Activated CD4-positive, alpha-beta memory T cell treated with anti-CD3 and anti-CD28 coated beads for 36 hours (primary cell): ENCODE data around the gene TAMALIN. TPM values are rescaled to one million over a fixed set of nuclear protein-coding genes. Genes with fewer than 3 reads are reported as not detected.

Experiments used
- CTCF ChIA-PET: fragments of 350-600 bp; sonication (Branson Sonifier 250); formaldehyde crosslinking; loops from one replicate; lab custom pipeline; 2021; ENCODE audit warnings: antibody characterized with exemption, inconsistent platforms; lab: Charles Lee
- POLR2A ChIA-PET: fragments of 350-600 bp; sonication (Branson Sonifier 250); formaldehyde crosslinking; loops from one replicate; lab custom pipeline; 2021; ENCODE audit warnings: antibody characterized with exemption; lab: Charles Lee
- DNase-seq: peaks from one replicate; pipeline ENCODE4 v3.0.0-alpha.2; 2020
- H3K27ac Mint-ChIP-seq: one replicate; pipeline ENCODE4 v1.8.0; 2021; ENCODE audit warnings: mixed read lengths
- H3K27me3 Mint-ChIP-seq: one replicate; pipeline ENCODE4 v1.8.0; 2021; ENCODE audit warnings: mixed read lengths
- H3K36me3 Mint-ChIP-seq: one replicate; pipeline ENCODE4 v1.8.0; 2021; ENCODE audit warnings: mixed read lengths
- H3K4me1 Mint-ChIP-seq: one replicate; pipeline ENCODE4 v1.8.0; 2021; ENCODE audit warnings: low read depth, mixed read lengths
- H3K4me3 Mint-ChIP-seq: one replicate; pipeline ENCODE4 v1.8.0; 2021; ENCODE audit warnings: mild to moderate bottlenecking, mixed read lengths
- H3K9me3 Mint-ChIP-seq: one replicate; pipeline ENCODE4 v1.8.0; 2021; ENCODE audit warnings: mixed read lengths
- intact Hi-C: fragments of 100-400 bp; cut with micrococcal nuclease; formaldehyde crosslinking; loops from one replicate; pipeline ENCODE4 v1.15.1; 2023
- total RNA-seq, 2 experiments: library from RNA; stranded (reverse); gene quantifications; one replicate each; pipeline ENCODE4 v1.2.3, GENCODE V29; 2021

TAMALIN gene
- total RNA-seq, 2 experiments from 2014 or later: 15.1 to 18.7 TPM

DNA sequence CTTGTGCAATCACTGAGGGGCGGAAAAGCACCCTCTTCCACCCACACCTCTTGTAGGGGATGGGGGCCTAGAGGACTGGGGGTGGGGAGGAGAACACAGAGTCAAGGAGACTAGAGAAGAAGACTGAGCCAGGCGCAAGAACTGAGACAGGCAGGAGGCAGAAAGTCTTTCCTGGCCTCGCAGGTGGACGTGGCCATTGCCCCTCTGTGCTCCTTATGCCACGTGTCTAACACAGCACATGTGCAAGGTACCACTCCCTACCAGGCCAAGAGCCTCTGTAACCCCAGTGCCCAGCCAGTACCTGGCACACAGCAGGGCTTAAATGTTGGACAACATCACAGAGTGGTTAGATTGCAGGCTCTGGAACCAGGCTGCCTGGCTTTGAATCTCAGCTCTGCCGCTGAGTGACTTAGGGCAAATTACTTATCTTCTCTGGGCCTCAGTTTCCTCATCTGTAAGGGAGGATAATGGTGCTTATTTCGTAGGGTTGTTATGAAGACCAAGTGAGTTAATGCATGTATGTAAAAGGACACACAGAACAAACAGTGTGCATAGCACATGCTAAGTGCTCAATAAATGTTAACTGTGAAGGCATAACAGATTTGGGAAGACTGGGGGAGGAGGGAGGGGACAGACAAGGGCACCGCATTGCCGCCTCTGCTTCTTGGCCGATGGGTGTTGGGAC is 1.4 kb upstream of the TAMALIN start:
- H3K9me3 Mint-ChIP-seq: no peaks in the 10 kb centered on the region
- no peak overlapping the region for H3K4me3 Mint-ChIP-seq
- H3K27ac Mint-ChIP-seq: no peak overlapping the region
- DNase-seq: no peak
- H3K4me1 Mint-ChIP-seq: peaks cover 14% of the 10 kb centered on the region
- no peaks in the 10 kb centered on the region for H3K36me3 Mint-ChIP-seq
- POLR2A ChIA-PET: interaction anchor here (2.9 kb wide), 1 partner anchor 18 kb away, joined by 28 read pairs; no protein-coding TSS in a partner anchor
- CTCF ChIA-PET: interaction anchor here (0.5 to 8.8 kb wide), 7 partner anchors 10 to 80 kb away, joined by 3 to 168 read pairs (median 7); no protein-coding TSS in a partner anchor
- intact Hi-C loops: loop anchor here (1.0 kb wide), 1 partner anchor 12 kb away; no protein-coding TSS in a partner anchor
- H3K27me3 Mint-ChIP-seq: peaks cover 2% of the 10 kb centered on the region

DNA sequence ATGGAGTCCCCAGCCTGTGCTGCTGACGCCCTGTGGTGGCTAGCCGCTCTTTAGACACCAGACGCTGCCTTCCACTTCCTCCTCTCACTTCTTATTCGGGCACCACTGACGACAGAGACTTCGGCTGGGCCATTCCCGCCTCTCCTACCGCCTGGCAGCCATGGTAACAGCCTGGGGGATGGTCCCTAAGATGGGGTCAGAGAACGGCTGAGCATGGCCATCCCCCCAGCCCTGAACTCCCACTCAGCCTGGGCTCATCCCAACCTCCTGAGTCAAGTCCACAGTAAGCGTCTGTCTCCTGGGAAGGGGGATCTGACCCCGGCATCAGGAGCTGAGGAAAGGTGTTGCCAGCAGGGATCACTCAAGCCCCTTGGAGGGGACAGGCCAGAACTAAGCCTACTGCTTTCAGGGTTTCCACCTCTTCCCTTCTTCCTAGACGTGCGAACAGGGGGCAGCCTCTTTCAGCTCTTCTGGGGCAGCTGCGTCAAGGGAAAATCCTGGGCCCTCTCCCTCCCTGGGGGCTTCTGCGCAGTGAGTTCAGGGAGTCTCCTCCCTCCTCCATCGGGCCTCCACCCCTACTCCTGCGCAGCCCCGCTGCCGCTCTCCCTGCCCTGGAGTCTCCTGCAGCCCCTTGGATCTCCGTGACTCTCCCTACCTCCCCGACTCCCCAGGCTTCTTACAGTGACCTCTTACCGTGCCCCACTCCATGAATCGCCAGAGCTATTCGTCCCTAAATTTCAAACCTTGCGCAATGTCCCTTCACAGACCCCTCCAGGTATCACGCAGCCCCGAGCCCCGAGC is 643 bp upstream of the TAMALIN start:
- H3K4me3 Mint-ChIP-seq: peak overlapping the region; percentile 71
- peaks cover 14% of the 10 kb centered on the region for H3K4me1 Mint-ChIP-seq
- peaks cover 2% of the 10 kb centered on the region for H3K27me3 Mint-ChIP-seq
- DNase-seq: no peak
- H3K9me3 Mint-ChIP-seq: no peaks in the 10 kb centered on the region
- intact Hi-C loops: loop anchor here (1.0 kb wide), 1 partner anchor 13 kb away; no protein-coding TSS in a partner anchor
- CTCF ChIA-PET: interaction anchor here (0.5 to 8.8 kb wide), 7 partner anchors 10 to 185 kb away, joined by 3 to 168 read pairs (median 5); no protein-coding TSS in a partner anchor
- POLR2A ChIA-PET: interaction anchor here (0.9 to 2.9 kb wide), 5 partner anchors 13 to 45 kb away, joined by 3 to 28 read pairs (median 3); partner anchors contain the start of gene NR4A1
- H3K36me3 Mint-ChIP-seq: peaks cover 6% of the 10 kb centered on the region
- H3K27ac Mint-ChIP-seq: peak overlapping the region; percentile 28

DNA sequence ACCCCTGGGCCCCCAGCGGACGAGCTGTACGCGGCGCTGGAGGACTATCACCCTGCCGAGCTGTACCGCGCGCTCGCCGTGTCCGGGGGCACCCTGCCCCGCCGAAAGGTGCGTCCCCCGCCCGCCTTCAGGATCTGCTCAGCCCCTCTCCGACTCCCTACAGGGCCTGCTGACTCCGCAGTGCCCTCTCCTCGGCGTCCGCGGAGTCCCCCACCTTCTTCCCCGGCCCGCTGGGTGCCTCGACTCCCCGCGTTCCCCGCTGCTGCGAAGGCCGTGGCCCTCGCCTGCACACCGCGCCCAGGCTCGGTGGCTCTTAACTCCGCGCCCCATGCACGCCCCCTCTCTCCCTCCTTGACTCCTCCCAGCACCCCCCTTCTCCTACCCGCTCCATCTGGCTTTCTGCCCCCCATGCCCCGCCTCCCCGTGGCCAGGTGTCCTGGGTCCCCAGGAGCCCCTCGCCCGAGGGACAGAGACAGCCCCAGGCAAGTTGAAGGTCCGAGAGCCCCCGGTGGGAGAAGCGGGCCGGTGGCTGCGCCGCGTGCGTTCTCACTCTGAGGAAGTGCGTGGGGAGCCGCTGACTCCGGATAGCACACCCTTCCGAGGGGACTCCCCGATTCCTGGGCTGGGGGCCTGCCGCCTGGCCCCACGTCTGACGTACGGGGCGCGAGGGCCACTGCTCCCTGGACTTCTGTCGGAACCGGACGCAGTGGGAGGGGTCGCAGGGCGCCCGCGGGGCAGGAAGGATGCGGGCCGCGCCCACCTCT is 594 bp downstream of the TAMALIN start:
- DNase-seq: peak; percentile 62
- peaks cover 14% of the 10 kb centered on the region for H3K4me1 Mint-ChIP-seq
- CTCF ChIA-PET: interaction anchor here (0.9 to 8.8 kb wide), 9 partner anchors 13 to 132 kb away, joined by 3 to 168 read pairs (median 4); no protein-coding TSS in a partner anchor
- H3K27ac Mint-ChIP-seq: peak overlapping the region; percentile 40
- H3K36me3 Mint-ChIP-seq: peaks cover 8% of the 10 kb centered on the region
- peak overlapping the region; percentile 83 for H3K4me3 Mint-ChIP-seq
- H3K27me3 Mint-ChIP-seq: peaks cover 2% of the 10 kb centered on the region
- POLR2A ChIA-PET: interaction anchor here (0.9 to 2.9 kb wide), 6 partner anchors 13 to 63 kb away, joined by 3 to 28 read pairs (median 4); partner anchors contain the start of genes ATG101 and NR4A1
- H3K9me3 Mint-ChIP-seq: no peaks in the 10 kb centered on the region
- intact Hi-C loops: loop anchor here (1.0 kb wide), 2 partner anchors 16 to 44 kb away; partner anchors contain the start of gene NR4A1

DNA sequence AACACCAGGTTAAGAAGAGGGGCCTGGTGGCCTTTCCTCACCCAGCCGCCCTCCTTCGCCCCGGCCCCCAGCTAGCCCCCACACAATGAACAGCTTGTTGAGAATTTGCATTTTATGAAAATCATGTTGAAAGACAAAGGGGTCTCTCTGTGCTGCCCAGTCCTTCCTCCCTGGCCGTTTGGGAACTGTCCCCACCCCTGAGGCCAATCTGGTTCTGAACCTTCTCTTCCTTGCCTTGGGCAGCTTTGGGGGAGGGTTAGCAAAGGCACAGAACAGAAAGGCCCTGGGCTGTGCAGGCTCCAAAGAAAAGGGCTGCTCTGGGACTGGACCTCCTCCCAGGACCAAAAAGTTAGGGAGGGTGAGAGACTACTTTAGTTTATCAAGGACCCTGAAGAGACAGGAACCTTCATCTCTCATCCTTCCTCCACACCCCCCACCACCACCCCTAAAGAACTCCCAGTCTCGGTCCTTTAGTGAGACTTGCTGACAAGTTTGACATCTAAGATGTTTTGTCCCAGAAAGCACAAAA is 1.3 kb downstream of the TAMALIN start:
- no peak for DNase-seq
- POLR2A ChIA-PET: interaction anchor here (1.4 to 2.9 kb wide), 3 partner anchors 12 to 62 kb away, joined by 4 to 28 read pairs (median 4); partner anchors contain the start of gene ATG101
- H3K36me3 Mint-ChIP-seq: peaks cover 8% of the 10 kb centered on the region
- H3K4me1 Mint-ChIP-seq: peaks cover 14% of the 10 kb centered on the region
- intact Hi-C loops: loop anchor here (1.0 kb wide), 2 partner anchors 15 to 43 kb away; partner anchors contain the start of gene NR4A1
- H3K27ac Mint-ChIP-seq: peak overlapping the region; percentile 40
- peaks cover 2% of the 10 kb centered on the region for H3K27me3 Mint-ChIP-seq
- CTCF ChIA-PET: interaction anchor here (0.7 to 8.8 kb wide), 8 partner anchors 15 to 133 kb away, joined by 3 to 168 read pairs (median 4); no protein-coding TSS in a partner anchor
- H3K9me3 Mint-ChIP-seq: no peaks in the 10 kb centered on the region
- peak overlapping the region; percentile 83 for H3K4me3 Mint-ChIP-seq

DNA sequence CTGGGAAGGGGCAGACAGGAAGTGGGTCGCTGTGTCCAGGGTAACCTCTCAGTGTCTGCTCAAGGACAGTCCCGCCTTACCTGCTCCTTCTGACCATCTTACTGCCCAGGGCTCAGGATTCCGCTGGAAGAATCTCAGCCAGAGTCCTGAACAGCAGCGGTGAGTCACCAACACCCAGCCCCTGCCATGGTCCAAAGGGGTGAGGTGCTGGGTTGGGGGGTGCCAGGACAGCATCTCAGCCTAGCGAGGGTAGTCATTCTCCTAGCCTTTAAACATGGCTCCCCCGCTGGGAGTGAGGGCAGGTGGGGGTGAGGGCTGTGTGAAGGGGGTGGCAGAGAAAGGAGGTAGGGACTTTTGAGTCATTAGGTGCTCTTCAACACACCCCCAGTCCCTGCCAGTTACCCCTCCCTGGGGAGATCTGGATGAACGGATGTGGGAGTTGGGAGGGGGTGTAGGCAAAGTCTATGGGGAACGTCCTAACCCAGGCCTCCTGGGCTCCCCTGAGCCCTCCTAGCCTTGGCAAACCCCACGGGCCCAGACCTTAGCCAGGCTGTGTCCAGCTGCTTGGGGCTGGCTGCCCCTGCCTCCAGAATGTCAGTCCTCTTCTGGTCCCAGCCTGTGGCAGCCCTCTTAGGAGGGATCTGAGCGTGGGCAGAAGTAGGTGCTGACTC is 2.5 kb downstream of the TAMALIN start:
- Mint-ChIP-seq H3K36me3 (peaks cover 12% of the 10 kb centered on the region), H3K27me3 (peaks cover 2% of the 10 kb centered on the region), H3K9me3 (no peaks in the 10 kb centered on the region), H3K4me1 (peaks cover 14% of the 10 kb centered on the region), H3K27ac (no peak overlapping the region), H3K4me3 (no peak overlapping the region)
- ChIA-PET POLR2A (interaction anchor here (0.5 kb wide), 1 partner anchor 911 kb away, joined by 3 read pairs; no protein-coding TSS in a partner anchor), CTCF (interaction anchor here (0.7 to 8.8 kb wide), 4 partner anchors 12 to 38 kb away, joined by 3 to 168 read pairs (median 14); no protein-coding TSS in a partner anchor)
- intact Hi-C loops: no loop called here
- no peak for DNase-seq

DNA sequence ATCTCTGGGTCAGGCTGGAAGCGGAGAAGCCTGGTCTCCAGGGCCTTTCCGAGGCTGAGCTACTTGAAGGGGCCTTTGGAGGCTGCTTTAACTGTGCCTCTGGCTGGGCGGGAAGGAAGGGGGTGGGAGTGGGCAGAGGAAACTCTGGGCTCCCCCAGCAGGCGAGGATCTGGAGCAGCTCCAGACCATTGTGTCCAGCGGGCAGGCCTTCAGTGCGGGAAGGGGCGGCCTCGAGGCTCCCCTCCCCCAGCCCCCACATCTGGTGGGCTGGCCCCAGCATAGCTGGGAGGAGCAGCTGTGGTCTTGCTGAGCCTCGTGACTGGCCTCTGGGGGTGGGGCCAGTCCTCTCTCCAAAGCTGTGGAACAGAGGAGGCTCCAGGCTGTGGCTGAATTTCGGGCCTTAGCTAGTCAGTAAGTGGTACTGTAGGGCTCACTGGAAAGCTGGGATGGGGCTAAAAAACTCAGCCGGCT is 3.4 kb downstream of the TAMALIN start:
- no peak overlapping the region for H3K27ac Mint-ChIP-seq
- POLR2A ChIA-PET: interaction anchor here (0.9 kb wide), 1 partner anchor 13 kb away, joined by 3 read pairs; no protein-coding TSS in a partner anchor
- peaks cover 12% of the 10 kb centered on the region for H3K36me3 Mint-ChIP-seq
- CTCF ChIA-PET: interaction anchor here (0.6 to 8.8 kb wide), 6 partner anchors 11 to 111 kb away, joined by 3 to 168 read pairs (median 4); no protein-coding TSS in a partner anchor
- no peaks in the 10 kb centered on the region for H3K9me3 Mint-ChIP-seq
- H3K4me1 Mint-ChIP-seq: peaks cover 14% of the 10 kb centered on the region
- H3K27me3 Mint-ChIP-seq: peaks cover 2% of the 10 kb centered on the region
- H3K4me3 Mint-ChIP-seq: no peak overlapping the region
- intact Hi-C loops: no loop called here
- no peak for DNase-seq

DNA sequence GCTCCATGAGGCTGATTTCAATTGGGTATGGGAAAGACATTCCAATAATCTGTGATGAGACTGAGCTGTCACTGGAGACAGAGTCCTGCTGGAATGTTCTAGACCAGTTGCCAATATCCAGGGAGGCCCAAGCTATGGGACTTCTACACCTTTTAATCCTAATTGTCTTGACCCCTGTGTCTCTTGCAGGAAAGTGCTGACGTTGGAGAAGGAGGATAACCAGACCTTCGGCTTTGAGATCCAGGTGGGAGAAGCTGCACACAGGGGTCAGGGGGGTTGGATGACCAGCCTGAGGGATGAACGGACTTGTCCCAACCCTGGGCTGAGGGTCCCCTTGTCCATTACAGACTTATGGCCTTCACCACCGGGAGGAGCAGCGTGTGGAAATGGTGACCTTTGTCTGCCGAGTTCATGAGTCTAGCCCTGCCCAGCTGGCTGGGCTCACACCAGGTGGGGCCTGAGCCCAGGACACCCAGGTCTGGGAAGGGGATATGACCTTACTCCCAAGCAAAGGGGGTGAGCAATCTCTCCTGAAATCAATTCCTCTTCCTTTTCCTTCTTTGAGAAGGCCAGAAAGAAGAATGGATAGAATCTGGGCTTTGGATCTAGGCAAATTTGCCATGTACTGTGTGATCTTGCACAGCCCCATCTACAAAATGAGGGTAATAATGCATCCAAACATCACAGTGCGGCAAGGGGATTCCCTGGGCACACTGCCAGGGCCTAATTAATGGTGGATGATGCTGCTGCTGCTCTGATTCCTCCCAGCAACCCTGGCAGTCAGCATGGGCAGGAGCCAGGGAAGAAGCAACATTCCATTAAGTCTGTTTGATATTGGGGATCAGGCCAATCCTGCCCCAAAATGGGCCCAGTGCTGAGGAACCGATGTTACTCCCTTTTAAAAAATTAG is 4.2 kb downstream of the TAMALIN start:
- no peak overlapping the region for H3K4me3 Mint-ChIP-seq
- CTCF ChIA-PET: interaction anchor here (0.6 to 8.8 kb wide), 7 partner anchors 10 to 110 kb away, joined by 3 to 168 read pairs (median 6); no protein-coding TSS in a partner anchor
- POLR2A ChIA-PET: interaction anchor here (0.9 kb wide), 1 partner anchor 12 kb away, joined by 3 read pairs; no protein-coding TSS in a partner anchor
- intact Hi-C loops: no loop called here
- H3K36me3 Mint-ChIP-seq: peaks cover 12% of the 10 kb centered on the region
- peaks cover 2% of the 10 kb centered on the region for H3K27me3 Mint-ChIP-seq
- H3K27ac Mint-ChIP-seq: no peak overlapping the region
- H3K9me3 Mint-ChIP-seq: no peaks in the 10 kb centered on the region
- peaks cover 12% of the 10 kb centered on the region for H3K4me1 Mint-ChIP-seq
- DNase-seq: no peak

DNA sequence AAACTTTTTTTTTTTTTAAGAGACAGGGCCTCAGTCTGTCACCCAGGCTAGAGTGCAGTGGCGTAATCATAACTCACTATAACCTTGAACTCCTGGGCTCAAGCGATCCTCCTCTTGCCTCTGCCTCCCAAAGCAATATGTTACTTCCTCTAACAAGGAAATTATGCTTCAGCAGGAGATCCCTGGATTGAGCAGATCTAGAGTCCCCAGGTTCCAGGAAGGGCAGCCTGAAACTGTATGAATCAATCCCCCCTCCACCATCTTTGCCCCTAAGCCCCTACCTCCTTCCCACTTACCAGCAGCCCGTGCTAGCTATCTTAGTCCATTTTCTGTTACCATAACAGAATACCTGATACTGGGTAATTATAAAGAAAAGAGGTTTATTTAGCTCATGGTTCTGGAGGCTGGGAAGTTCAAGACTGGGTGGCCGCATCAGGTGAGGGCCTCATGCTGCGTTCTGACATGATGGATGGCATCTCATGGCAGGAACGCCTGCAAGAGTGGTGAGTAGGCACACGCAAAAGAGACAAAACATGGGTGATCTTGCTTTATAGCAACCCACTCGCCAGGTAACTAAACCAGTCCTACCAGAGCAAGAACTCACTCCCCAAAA is 5.0 kb downstream of the TAMALIN start:
- peaks cover 7% of the 10 kb centered on the region for H3K4me1 Mint-ChIP-seq
- CTCF ChIA-PET: interaction anchor here (0.9 to 8.8 kb wide), 4 partner anchors 10 to 19 kb away, joined by 3 to 168 read pairs (median 6); no protein-coding TSS in a partner anchor
- H3K4me3 Mint-ChIP-seq: no peak overlapping the region
- no peaks in the 10 kb centered on the region for H3K27me3 Mint-ChIP-seq
- peaks cover 12% of the 10 kb centered on the region for H3K36me3 Mint-ChIP-seq
- POLR2A ChIA-PET: no interaction called here
- no peak overlapping the region for H3K27ac Mint-ChIP-seq
- no peaks in the 10 kb centered on the region for H3K9me3 Mint-ChIP-seq
- no peak for DNase-seq
- intact Hi-C loops: no loop called here

DNA sequence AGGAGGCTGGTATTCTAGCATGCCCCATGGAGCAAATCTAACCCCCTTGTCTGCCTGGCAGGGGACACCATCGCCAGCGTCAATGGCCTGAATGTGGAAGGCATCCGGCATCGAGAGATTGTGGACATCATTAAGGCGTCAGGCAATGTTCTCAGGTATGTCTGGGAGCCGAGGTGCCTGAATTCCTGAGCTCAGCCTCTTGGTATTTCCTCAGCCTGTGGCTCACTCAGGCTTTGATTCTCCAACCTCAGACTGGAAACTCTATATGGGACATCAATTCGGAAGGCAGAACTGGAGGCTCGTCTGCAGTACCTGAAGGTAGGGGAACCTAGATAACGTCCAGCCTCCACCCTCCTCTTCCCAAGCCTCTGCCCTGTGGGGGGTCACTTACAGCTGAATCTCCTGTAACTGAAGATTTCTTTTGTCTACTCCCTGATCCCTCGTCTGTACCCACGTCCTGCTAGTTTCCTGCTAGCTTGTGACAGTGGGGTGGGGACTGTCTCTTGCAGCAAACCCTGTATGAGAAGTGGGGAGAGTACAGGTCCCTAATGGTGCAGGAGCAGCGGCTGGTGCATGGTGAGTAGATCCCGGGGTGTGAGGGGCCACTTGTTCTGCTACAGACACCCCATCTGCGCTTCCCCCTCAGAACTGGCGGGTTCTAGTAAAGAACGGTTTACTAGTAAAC is 7.0 kb downstream of the TAMALIN start:
- Mint-ChIP-seq H3K4me3 (no peak overlapping the region), H3K36me3 (peaks cover 12% of the 10 kb centered on the region), H3K4me1 (no peaks in the 10 kb centered on the region), H3K27me3 (no peaks in the 10 kb centered on the region), H3K27ac (no peak overlapping the region), H3K9me3 (no peaks in the 10 kb centered on the region)
- CTCF ChIA-PET: interaction anchor here (0.8 to 3.5 kb wide), 2 partner anchors 11 to 20 kb away, joined by 3 to 20 read pairs; no protein-coding TSS in a partner anchor
- intact Hi-C loops: no loop called here
- POLR2A ChIA-PET: no interaction called here
- DNase-seq: no peak
